ENCODE data around the gene CPNE6. TPM values are rescaled to one million over a fixed set of nuclear protein-coding genes. Genes with fewer than 3 reads are reported as not detected.

Gene CPNE6
- total and polyA plus RNA-seq, 4 donors: 0.05 to 0.17 TPM; not detected in 2

- no peak overlapping the region for H3K4me3 ChIP-seq (ENCODE audit: low read depth in 1 of 3, low read length in 3 of 3)
- H3K9me3 ChIP-seq (ENCODE audit: control insufficient read depth in 4 of 4, low read length in 3 of 4): no peaks in the 10 kb centered on the region
- H3K9ac ChIP-seq (ENCODE audit: low read depth in 1 of 2, low read length in 2 of 2): no peak overlapping the region
- H3K27ac ChIP-seq (ENCODE audit: low read depth in 1 of 2, low read length in 2 of 2): no peak overlapping the region
- 73% methylated on average over 7 of the region's 7 CpGs for WGBS
- no peaks in the 10 kb centered on the region for H3K27me3 ChIP-seq (ENCODE audit: control insufficient read depth in 4 of 4, insufficient read depth in 4 of 4, low read length in 3 of 4)
- H3K36me3 ChIP-seq (ENCODE audit: control insufficient read depth in 4 of 4, insufficient read depth in 3 of 4, low read depth in 1 of 4, low read length in 3 of 4): peaks cover 9 to 38% (median 25%) of the 10 kb centered on the region in 4 donors
- DNase-seq (ENCODE audit: low spot score): no peak
- TF ChIP-seq MAX (IDR thresholded peaks at IDR 0.05): no peak
- no peak for TF ChIP-seq SP1 (IDR thresholded peaks at IDR 0.05)
- no peak for TF ChIP-seq HNF4A (conservative IDR thresholded peaks at IDR 0.05)
- TF ChIP-seq, protein P1, sequence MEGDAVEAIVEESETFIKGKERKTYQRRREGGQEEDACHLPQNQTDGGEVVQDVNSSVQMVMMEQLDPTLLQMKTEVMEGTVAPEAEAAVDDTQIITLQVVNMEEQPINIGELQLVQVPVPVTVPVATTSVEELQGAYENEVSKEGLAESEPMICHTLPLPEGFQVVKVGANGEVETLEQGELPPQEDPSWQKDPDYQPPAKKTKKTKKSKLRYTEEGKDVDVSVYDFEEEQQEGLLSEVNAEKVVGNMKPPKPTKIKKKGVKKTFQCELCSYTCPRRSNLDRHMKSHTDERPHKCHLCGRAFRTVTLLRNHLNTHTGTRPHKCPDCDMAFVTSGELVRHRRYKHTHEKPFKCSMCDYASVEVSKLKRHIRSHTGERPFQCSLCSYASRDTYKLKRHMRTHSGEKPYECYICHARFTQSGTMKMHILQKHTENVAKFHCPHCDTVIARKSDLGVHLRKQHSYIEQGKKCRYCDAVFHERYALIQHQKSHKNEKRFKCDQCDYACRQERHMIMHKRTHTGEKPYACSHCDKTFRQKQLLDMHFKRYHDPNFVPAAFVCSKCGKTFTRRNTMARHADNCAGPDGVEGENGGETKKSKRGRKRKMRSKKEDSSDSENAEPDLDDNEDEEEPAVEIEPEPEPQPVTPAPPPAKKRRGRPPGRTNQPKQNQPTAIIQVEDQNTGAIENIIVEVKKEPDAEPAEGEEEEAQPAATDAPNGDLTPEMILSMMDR (IDR thresholded peaks at IDR 0.05; ENCODE audit: low read depth, low read length, missing input control): no peak
- TF ChIP-seq, protein P2, sequence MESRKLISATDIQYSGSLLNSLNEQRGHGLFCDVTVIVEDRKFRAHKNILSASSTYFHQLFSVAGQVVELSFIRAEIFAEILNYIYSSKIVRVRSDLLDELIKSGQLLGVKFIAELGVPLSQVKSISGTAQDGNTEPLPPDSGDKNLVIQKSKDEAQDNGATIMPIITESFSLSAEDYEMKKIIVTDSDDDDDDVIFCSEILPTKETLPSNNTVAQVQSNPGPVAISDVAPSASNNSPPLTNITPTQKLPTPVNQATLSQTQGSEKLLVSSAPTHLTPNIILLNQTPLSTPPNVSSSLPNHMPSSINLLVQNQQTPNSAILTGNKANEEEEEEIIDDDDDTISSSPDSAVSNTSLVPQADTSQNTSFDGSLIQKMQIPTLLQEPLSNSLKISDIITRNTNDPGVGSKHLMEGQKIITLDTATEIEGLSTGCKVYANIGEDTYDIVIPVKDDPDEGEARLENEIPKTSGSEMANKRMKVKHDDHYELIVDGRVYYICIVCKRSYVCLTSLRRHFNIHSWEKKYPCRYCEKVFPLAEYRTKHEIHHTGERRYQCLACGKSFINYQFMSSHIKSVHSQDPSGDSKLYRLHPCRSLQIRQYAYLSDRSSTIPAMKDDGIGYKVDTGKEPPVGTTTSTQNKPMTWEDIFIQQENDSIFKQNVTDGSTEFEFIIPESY (IDR thresholded peaks at IDR 0.05): no peak
- TF ChIP-seq HNF4G (IDR thresholded peaks at IDR 0.05): no peak
- no peak for TF ChIP-seq TAF1 (conservative IDR thresholded peaks at IDR 0.05)
- no peak for TF ChIP-seq JUND (IDR thresholded peaks at IDR 0.05)
- TF ChIP-seq RAD21 (IDR thresholded peaks at IDR 0.05): no peak
- no peak for TF ChIP-seq FOXA1 (IDR thresholded peaks at IDR 0.05)
- TF ChIP-seq, protein P3, sequence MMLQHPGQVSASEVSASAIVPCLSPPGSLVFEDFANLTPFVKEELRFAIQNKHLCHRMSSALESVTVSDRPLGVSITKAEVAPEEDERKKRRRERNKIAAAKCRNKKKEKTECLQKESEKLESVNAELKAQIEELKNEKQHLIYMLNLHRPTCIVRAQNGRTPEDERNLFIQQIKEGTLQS (IDR thresholded peaks at IDR 0.05): no peak
- no peak for TF ChIP-seq YY1 (IDR thresholded peaks at IDR 0.05)
- TF ChIP-seq GABPA (IDR thresholded peaks at IDR 0.05 in 1 of 2, conservative IDR thresholded peaks at IDR 0.05 in 1 of 2): no peak
- TF ChIP-seq, protein P4, sequence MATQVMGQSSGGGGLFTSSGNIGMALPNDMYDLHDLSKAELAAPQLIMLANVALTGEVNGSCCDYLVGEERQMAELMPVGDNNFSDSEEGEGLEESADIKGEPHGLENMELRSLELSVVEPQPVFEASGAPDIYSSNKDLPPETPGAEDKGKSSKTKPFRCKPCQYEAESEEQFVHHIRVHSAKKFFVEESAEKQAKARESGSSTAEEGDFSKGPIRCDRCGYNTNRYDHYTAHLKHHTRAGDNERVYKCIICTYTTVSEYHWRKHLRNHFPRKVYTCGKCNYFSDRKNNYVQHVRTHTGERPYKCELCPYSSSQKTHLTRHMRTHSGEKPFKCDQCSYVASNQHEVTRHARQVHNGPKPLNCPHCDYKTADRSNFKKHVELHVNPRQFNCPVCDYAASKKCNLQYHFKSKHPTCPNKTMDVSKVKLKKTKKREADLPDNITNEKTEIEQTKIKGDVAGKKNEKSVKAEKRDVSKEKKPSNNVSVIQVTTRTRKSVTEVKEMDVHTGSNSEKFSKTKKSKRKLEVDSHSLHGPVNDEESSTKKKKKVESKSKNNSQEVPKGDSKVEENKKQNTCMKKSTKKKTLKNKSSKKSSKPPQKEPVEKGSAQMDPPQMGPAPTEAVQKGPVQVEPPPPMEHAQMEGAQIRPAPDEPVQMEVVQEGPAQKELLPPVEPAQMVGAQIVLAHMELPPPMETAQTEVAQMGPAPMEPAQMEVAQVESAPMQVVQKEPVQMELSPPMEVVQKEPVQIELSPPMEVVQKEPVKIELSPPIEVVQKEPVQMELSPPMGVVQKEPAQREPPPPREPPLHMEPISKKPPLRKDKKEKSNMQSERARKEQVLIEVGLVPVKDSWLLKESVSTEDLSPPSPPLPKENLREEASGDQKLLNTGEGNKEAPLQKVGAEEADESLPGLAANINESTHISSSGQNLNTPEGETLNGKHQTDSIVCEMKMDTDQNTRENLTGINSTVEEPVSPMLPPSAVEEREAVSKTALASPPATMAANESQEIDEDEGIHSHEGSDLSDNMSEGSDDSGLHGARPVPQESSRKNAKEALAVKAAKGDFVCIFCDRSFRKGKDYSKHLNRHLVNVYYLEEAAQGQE (IDR thresholded peaks at IDR 0.05): no peak
- no peak for TF ChIP-seq EGR1 (IDR thresholded peaks at IDR 0.05; ENCODE audit: low read depth in 2 of 2)
- no peak for TF ChIP-seq RXRA (IDR thresholded peaks at IDR 0.05)
- TF ChIP-seq FOXA2 (IDR thresholded peaks at IDR 0.05): no peak
- TF ChIP-seq NR2F2 (IDR thresholded peaks at IDR 0.05): no peak
- H3K4me1 ChIP-seq (ENCODE audit: control insufficient read depth in 4 of 4, insufficient read depth in 4 of 4, low read length in 3 of 4): peaks cover 2 to 83% (median 64%) of the 10 kb centered on the region in 4 donors
Observed at GRCh38 chr14:24102357-24103048, 31.1 kb downstream of the CPNE6 start.
